ENCODE data around the gene SLA2.
"Not testable (repeated sequence)": the region's sequence is repeated elsewhere in the genome, so short reads cannot be mapped to it uniquely, and the experiment has no call there.

The SLA2 gene, protein sequence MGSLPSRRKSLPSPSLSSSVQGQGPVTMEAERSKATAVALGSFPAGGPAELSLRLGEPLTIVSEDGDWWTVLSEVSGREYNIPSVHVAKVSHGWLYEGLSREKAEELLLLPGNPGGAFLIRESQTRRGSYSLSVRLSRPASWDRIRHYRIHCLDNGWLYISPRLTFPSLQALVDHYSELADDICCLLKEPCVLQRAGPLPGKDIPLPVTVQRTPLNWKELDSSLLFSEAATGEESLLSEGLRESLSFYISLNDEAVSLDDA

DNA sequence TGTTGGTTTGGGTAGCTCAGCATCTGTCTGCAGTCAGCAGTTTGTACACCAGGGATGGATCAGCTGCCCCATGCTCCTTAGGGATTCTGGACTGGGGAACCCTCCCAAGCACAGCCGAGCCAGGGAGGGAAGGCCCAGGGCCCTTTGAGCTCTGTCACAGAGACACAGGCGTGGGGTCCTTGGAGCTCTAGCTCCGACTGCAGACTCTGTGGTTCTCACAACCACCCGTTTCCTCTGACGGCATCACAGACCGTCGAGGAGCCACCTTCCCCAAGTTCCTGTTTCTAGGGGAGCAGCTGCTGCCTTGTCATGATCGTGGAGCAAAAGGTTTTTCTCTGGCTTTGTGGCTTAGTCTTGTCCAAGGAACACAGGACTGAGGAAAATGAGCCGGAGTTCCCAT lies at the start of gene SLA2:
Gene SLA2, minus strand, starts transcription at position 199 of the 400 bp plus-strand sequence. CDS start 4,861 bp downstream, outside the sequence.
- DNase-seq = peak; percentile 47

DNA sequence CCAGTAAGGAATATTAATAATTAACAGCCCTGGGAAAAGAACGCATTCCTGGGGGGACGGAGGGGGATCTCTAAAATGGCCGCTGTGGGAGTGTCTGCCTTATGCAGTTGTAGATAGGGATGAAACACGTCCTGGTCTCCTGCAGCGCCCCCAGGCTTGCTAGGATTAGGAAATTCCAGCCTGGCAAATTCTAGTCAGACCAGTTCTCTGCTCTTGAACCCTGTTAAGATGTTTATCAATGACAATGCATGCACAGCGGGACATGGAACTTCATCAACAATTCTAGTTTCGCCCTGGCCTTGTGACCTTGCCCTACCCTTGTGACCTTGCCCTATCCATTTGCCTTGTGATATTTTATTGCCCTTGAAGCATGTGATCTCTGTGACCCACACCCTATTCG lies 49.5 kb upstream of the SLA2 start:
- DNase-seq = not testable (repeated sequence)

DNA sequence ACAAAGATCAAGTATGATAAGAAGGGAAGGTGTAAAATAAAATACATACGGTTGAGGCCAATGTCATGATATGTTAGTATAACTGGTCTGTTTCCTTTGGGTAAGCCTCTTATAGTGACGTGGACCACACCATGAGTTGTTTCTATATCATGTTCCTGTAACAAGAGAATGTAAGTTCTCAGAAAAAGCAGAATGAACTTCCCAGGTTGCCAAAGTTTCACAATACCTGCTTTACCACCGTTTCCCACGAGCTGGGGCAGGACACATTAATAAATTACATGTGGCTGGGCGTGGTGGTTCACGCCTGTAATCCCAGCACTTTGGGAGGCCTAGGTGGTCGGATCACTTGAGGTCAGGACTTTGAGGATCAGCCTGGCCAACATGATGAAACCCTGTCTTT lies 42.6 kb upstream of the SLA2 start:
- DNase-seq = no peak

DNA sequence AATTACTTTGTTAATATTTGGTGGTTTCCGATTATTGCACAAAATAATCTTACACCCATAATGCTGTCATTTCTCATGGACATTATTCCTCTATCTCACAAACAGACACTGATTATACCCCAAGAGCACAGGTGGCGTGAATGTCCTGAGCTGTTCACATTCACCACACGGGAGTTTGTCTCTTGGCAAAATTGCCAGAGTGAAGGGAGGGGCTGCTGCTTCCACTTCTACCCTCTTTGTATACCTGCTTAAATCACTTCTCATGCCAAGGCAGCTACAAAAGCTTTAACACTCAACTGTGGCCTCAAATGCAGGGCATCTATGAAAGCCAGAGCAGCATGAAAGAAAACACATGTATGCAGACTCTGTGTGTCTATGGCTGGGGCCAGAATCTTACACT lies 41.9 kb upstream of the SLA2 start:
- no peak for DNase-seq

DNA sequence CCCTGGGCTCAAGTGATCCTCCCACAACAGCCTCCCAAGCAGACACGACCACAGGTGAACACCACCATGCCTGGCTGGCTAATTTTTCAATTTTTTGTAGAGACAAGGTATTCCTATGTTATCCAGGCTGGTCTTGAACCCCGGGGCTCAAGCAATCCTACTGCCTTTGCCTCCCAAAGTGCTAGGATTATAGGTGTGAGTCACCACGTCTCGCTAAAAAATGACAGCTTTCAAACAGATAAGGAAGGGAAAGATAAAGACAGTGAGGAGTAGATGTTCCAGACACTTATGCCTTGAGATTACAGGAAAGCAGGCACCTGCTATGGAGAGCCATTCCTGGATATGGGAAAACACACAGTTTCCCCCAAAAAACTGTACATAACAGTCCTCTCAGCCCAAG lies 40.9 kb upstream of the SLA2 start:
- no peak for DNase-seq

DNA sequence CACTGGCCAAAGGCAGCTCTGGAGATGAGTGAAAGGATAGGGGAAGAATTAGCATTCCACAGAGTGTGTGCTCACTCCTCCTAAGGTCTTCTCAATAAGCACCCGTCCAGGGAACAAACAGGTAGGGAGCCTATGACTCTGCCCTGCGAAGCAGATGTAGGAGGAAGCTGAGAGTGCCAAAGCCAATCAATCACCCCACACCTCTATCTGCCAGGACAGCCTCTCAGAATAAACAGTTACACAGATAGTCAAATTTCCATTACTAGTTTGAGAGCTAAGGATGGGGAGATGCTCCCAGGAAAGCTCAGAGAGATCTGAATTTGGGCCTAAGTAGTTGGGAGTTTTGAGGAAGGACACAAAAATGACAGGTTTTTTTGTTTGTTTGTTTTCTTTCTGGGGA lies 40.5 kb upstream of the SLA2 start:
- DNase-seq = no peak

DNA sequence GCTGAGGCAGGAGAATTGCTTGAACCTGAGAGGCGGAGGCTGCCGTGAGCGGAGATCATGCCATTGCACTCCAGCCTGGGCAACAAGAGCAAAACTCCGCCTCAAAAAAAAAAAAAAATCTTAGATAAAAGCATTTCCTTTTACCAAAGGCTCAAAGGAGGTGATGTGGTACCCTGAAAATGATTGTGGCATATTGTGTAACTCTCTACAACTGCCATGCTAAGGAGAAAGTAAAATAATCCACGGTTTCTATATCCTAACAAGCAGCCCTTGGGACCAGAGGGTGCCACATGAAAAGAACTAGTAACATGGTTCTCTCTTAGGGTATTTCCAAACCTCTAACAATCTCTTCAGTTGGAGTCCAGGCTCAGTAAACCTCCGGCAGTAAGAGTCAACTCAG lies 38.8 kb upstream of the SLA2 start:
- DNase-seq = no peak

DNA sequence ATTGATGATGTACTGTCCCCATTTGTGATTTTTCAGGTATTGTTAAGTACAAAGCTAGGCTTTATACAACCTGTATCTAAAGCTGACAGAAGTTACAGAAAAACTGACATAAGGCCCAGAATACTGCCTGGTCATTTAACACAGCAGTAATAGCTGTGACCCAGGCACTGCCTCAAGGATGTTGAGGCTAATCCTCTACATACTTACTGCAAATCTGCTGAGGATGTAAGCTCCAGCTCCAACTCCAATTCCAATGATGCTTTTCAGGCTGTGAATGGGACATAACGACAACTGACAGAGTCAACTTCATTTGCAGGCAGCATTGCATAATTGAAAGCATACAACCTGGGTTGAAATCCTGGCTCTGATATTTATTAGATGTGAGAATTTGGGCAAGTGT lies 36.3 kb upstream of the SLA2 start:
- no peak for DNase-seq

DNA sequence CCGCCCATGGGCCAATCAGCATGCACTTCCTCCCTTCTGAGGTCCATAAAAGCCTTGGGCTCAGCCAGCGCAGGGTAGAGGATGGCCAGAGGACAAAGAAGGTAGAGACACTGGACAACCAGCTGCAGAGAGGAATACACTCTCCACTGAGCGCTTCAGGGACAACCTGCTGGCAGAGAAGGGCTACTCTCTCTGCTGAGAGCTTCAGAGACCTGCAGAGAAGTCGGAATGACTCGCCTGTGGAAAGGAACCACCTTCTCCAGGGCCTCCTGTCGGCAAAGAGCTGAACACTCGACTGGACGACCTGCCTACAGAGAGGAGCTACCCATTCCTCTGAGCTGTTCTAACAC lies 31.4 kb upstream of the SLA2 start:
- DNase-seq = no peak

DNA sequence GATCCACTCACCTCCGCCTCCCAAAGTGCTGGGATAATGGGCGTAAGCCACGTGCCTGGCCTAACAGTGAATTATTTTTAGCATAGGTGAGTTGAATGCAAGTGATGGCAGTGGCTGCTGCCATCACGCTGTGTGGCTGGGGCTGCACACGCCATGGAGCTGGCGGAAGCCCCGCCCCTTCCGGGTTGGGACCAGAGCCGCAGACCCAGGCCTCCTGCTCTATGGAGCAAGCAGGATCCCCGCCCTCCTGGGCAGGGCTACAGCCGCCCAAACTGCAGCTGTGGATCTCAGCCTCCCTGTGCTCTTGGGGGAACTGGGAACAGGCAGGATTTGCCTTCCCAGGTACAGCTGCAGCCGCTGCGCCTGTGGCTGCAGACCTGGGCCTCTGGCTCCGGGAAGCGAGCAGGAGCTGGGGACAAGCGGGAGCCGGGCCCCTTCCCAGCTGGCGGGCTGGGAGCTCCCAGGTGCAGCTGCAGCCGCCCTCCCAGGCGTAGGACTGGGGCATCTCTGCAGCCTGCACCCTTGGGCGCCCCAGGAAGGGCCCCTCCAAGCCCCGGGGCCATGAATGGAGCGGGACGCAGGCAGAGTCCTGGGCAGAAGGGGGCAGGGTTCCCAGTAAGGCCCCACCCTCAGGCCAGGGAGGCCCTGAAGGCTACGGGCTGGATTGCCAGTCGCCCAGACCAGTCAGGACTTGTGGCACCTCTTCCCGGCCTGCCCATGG lies 30.9 kb upstream of the SLA2 start:
- no peak for DNase-seq

DNA sequence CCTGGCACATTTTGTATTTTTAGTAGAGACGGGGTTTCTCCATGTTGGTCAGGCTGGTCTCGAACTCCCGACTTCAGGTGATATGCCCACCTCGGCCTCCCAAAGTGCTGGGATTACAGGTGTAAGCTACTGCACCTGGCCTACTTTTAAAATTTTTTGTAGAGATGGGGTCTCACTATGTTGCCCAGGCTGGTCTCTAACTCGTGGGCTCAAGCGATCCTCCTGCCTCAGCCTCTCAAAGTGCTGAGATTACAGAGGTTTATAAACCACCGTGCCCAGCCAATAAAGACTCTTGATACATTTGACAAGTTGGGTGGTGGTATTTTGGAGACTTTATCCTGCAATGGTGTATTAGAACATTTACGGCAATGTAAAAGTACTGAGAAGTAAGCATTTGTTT lies 29.5 kb upstream of the SLA2 start:
- not testable (repeated sequence) for DNase-seq

DNA sequence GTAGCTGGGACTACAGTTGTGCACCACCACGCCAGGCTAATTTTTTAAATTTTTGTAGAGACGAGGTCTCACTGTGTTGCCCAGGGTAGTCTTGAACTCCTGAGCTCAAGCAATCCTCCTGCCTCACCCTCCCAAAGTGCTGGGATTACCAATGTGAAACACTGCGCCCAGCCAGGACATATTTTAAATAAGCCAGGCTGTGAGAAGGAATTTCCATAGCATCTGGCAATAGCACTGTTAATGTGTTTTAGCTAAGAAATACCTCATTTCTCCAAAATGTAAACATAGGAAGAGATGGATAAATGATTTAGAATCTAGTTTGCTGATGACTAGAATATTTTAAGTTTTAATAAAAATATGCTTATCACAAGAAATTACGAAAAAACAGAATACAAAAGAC lies 27.0 kb upstream of the SLA2 start:
- no peak for DNase-seq

DNA sequence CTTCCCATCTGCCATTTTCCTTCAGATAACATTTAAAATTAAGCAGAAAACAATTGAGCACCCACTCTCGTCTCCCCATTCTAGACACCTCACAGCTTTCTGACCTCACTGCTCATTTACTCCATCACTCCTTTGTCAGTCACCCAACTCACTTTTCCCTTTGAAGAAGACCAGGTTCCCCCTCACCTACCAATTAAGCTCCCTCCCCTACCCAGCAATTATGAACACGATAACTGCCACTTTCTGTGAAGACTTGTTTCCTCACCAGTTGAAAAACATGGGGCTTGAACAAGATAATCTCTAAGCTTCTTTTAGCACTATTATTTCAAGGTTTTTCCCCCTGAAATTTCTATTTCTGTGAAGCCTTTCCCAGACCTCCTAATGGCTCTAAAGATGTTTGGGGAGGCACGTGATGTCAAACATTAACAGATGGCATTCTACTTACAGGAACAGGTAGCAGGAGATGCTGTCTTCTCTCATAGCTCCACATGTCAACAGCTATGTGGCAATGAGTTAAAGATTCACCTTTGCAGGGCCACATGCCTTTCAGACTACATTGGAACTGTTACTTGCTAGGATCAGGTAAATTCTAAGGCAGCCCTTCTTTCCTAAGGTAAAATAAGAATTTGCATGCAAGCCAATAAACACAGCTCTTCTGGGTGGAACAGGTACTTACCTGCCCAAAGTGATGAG lies 24.8 kb upstream of the SLA2 start:
- DNase-seq = no peak

DNA sequence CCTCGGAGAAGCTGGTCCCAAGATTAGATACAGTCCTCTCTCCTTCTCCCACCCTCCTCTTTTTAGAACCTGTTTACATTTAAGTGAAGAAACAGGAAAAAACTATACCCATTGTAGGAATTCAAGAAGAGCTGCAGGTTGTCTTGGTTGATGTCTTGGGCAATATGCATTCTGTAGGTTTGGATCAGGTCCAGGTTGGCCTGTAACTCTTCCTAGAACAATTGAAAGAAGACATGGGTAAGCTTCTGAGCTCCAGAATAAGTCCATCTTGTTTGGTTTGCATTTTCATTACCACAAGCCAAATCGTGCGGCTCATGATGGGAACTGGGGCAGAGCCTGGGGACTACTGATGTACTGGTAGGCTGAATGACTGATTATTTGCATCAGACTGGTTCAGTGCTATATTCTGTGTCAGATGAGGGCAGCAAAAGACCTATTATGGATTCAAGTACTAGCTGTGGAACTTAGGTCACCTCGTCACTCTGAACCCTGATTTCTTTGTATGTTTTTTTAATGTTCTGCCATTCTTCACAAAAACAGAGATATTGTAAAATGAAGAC lies 20.3 kb upstream of the SLA2 start:
- no peak for DNase-seq

DNA sequence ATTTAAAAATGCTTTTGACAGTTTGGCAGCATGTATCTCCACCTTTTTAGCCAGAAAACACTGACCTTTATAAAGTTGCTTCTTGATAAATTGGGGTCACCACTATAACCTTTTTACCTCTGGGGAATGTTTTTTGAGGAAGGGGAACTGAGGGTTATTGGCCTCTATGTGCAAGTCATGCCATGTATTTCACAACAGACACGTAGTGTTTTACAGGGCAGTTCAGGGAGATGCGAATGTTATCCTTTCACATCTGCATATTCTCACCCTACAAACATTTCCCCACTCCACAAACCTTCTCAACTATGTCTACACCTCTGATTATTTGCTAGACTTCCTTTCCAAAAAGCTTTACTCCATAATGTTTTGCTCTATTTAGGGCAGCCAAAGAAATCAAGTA lies 17.0 kb upstream of the SLA2 start:
- DNase-seq = no peak

DNA sequence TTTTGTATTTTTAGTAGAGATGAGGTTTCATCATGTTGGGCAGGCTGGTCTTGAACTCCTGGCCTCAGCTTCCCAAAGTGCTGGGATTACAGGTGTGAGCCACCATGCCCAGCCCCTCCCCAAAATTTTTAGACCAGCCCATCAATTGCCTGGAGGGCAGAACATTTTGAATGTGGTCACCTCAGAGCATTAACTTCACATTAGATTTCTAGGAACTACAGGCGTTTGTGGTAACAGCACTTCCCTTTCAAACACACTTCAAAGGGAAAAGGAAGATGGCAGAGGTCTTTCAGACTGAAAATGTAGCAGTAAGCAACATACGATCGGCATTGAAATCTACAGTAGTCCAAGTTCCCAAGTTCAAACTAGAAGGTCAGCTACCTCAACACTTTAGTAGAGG lies 12.3 kb upstream of the SLA2 start:
- DNase-seq = no peak

DNA sequence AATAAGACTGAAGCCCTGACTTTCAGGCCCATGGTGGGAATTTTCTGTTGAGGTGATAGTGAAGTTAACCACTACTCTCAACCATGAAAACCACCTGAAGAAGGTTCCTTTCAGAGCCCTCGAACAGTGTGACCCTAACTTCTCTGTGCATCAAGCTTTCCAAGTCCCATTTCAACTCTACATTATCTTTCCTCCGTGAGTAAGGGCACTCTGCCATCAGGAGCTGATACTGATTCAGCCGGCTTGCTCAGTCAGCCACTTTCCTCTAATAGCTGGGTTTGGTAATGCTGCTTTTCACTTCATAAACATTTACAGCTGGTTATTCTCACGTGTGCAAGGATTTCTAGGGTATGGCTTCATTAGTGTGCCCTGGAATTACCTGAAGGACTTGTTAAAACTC lies 10.7 kb upstream of the SLA2 start:
- DNase-seq = no peak

DNA sequence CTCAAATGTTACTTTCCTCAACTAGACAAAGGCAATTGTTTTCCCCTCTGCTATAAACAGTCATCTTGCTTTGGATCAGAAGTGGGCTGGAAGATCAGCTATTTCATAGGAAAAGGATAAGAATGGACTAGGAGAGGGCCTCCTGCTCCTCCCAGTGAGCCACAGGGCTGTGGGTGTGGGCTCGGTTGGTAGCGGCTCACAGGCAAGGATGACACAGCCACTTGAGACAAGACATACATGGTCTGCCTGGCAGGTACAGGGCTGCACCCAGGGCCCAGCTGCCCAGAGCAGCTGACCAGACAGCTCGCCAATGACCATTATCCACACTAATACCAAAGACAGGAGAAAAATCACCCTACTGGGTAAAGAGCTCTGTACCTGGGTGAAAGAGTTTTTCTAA lies 9.0 kb upstream of the SLA2 start:
- no peak for DNase-seq

DNA sequence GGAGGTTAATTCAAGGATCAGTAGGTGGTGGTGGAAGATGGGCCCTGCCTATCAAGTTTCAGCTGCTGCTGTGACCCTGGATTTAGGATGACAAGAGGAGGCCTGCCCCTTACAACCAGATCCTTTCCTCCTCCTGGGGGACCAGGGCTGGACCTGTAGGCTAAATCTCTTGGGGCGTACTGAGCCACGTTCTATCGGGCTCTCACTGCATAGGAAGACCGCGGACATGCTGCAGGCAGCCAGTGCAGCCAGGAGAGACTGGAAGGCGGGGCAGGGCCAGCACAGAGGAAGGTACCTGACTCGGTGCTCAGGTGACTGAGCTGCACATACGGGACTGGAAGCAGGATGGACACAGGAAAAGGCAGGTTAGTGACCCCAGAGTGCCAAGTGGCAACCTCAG lies 8.5 kb upstream of the SLA2 start:
- no peak for DNase-seq

DNA sequence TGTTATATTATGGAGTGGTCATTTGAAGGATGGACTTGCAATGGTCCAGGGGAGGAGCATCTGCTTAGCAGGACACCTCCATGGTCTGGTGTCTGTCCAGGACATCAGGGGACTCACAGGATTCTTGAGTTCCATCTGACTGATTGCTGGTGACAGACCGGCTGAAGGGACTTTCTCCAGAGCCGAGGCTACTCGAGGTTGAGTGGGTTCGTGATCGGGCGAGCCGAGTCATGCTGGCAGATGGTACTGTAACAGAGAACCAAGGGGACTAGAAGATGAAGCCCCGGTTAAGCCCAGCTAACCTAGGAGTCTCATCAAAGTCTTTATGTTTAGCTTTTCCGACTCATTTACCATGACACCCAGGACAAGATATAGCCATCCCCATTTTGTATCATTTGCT lies 7.5 kb upstream of the SLA2 start:
- DNase-seq = no peak

DNA sequence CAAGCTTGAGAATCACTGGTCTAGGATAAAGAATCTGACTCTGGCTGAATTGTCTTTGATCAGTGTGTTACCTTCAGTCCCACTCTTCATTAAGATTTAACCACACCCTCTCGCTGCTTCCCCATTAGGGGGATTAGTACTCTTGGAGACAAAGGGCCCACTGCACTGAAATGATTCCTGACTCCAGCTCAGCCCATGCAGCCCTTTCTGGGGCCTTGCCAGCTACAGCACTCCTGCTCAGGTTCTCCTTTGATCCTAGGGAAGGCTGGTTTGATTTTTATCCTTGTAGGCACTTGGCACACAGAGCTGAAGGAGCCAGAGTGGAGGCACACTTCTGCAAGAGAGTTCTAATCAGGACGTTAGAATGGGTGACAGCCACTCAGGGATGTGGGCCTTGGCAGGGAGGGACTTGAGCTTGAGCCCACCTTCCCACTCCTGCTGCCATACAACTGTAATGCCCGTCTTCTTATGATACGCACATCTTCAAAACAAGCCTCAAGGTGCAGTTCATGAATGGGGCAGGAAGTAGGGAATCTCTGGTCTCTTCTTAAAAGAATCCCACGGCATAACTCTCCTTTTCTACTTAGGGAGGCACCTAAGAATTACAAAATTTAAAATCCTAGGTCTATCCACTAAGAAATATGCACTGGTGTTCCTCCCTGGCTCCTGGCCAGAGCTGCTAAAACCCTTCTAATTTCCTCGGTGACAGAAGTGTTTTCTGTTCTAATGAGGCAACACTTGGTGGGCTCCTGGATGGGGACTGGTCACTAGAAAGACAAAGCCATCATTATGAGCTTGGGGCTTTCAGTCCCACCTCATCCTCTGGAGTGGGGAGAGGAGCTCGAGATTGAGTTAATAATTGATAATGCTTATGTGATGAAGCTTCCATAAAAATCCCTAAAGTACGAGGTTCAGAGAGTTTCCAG lies 1.5 kb upstream of the SLA2 start:
- no peak for DNase-seq

DNA sequence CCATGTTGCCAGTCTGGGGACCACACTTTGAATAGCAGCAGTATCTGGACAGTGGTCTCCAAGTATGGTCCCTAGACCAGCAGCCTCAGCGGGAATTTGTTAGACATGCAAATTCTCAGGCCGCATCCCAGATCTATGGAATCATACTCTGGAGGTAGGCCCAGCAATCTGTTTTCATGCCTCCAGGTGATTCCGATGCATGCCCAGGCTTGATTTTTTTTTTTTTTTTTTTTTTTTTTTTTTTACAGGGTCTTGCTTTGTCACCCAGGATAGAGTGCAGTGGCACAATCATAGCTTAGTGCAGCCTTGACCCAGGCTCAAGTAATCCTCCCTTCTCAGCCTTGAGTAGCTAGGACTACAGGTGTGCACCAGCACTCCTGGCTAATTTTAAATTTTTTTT lies 682 bp upstream of the SLA2 start:
- no peak for DNase-seq

DNA sequence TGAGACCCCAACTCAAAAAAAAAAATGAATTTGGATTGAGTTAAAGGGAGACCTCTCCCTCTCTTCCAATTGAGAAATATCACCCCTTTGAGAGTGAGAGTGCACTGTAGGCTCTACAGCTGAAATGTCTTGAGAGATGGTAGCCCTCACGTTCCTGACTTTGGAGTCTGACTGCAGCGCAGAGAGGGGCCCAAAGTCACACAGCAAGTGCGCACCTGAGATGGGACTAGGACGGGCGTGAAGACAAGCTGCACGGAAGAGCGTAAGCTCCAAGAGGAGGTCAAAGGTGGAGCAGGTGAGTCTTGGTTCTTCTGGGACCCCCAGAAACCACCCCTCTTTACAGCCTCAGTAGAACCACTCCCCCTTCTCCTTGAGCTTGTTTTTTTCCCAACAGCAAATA lies 643 bp downstream of the SLA2 start:
- no peak for DNase-seq
